PFSK-1 (cell line): ENCODE data around the gene ZNF597.

ENCODE experiments used
- FOXP2 ChIP-seq: optimal IDR thresholded peaks from 2 replicates; pipeline ENCODE3; 2011; ENCODE audit warnings: borderline replicate concordance, control low read depth, inconsistent platforms; ENCODE audit not compliant: insufficient read depth; ENCODE audit errors: extremely low read length, extremely low read depth
- POLR2AphosphoS5 ChIP-seq: IDR thresholded peaks from 2 replicates; pipeline ENCODE4 v1.6.1; 2012; ENCODE audit warnings: low read depth, mild to moderate bottlenecking, control low read depth, low read length, moderate library complexity
- SIN3A ChIP-seq: IDR thresholded peaks from 2 replicates; pipeline ENCODE4 v1.6.1; 2012; ENCODE audit warnings: mild to moderate bottlenecking, low read length, moderate library complexity, borderline replicate concordance; ENCODE audit not compliant: insufficient read depth
- TAF1 ChIP-seq: IDR thresholded peaks from 2 replicates; pipeline ENCODE4 v1.6.1; 2012; ENCODE audit warnings: low read length, control low read depth, borderline replicate concordance; ENCODE audit not compliant: insufficient read depth
- TF ChIP-seq, protein P1 (sequence below), 2 experiments: IDR thresholded peaks; 2 replicates each; pipeline versions ENCODE4 v1.6.1 to v1.8.0; 2011 to 2012; ENCODE audit warnings: low read depth in 2 of 2, low read length in 2 of 2, control low read depth in 1 of 2, inconsistent platforms in 1 of 2, mild to moderate bottlenecking in 1 of 2, moderate library complexity in 1 of 2; ENCODE audit not compliant: insufficient read depth in 1 of 2

Gene ZNF597

DNA sequence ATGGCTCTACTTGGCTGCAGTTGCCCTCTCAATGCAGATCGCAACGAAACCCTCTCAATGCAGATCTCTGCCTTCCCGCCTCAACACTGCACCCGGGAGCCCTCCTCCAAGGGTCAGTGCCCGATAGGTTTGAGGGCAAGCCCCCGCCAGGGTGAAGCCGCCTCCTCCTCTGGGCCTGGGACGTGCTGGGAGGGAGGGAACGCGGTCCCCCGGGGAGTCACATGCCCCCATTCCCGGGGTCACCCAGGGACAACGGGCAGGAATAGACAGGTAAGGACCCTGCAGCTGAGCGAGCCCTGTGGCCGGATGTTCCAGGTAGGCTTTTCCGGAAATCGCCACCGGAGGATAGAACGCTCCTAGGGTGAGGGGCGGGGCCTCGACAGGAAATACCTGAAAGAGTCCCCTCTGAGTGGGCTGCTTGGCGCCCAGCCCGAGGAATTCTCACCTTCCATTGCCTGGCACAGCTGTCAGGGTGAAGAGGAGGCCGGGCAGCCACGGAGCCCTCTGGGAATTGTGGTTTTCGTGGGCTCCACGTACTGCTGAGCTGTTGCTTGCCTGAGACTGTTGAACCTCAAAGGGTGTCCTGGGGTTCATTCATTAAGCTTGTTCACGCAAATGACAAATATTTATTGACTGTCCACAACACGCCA lies 29.4 kb downstream of the ZNF597 start:
- TF ChIP-seq SIN3A (no peak), TAF1 (no peak), POLR2AphosphoS5 (no peak), FOXP2 (no peak)
- TF ChIP-seq, protein P1, sequence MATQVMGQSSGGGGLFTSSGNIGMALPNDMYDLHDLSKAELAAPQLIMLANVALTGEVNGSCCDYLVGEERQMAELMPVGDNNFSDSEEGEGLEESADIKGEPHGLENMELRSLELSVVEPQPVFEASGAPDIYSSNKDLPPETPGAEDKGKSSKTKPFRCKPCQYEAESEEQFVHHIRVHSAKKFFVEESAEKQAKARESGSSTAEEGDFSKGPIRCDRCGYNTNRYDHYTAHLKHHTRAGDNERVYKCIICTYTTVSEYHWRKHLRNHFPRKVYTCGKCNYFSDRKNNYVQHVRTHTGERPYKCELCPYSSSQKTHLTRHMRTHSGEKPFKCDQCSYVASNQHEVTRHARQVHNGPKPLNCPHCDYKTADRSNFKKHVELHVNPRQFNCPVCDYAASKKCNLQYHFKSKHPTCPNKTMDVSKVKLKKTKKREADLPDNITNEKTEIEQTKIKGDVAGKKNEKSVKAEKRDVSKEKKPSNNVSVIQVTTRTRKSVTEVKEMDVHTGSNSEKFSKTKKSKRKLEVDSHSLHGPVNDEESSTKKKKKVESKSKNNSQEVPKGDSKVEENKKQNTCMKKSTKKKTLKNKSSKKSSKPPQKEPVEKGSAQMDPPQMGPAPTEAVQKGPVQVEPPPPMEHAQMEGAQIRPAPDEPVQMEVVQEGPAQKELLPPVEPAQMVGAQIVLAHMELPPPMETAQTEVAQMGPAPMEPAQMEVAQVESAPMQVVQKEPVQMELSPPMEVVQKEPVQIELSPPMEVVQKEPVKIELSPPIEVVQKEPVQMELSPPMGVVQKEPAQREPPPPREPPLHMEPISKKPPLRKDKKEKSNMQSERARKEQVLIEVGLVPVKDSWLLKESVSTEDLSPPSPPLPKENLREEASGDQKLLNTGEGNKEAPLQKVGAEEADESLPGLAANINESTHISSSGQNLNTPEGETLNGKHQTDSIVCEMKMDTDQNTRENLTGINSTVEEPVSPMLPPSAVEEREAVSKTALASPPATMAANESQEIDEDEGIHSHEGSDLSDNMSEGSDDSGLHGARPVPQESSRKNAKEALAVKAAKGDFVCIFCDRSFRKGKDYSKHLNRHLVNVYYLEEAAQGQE (IDR thresholded peaks at IDR 0.05; ENCODE audit: insufficient read depth in 1 of 2, low read depth in 2 of 2, low read length in 2 of 2): no peak

DNA sequence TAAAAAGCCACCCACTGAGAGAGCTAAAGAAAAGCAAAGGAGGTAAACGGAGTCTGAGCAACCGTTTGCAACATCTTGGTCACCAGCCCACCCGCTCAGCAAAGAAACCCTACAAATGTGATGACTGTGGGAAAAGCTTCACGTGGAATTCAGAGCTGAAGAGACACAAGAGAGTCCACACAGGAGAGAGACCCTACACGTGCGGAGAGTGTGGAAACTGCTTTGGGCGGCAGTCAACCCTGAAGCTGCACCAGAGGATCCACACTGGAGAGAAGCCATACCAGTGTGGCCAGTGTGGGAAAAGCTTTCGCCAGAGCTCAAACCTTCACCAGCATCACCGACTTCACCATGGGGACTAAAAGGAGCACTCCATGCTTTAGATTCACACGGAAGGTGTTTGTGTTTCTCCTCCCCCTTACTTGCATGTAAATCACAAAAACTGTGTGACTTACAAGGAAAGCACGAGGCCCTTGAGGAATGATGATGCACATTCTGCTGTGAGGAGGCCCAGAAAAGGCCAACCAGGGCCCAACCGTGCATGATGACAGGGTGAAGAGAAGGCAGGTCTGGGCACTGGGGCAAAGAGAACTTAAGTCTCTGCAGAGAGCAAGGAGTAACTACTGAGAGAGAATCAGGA lies 34.6 kb downstream of the ZNF597 start:
- TF ChIP-seq FOXP2 (no peak), POLR2AphosphoS5 (no peak), SIN3A (no peak), TAF1 (no peak)
- TF ChIP-seq, protein P1 (IDR thresholded peaks at IDR 0.05; ENCODE audit: insufficient read depth in 1 of 2, low read depth in 2 of 2, low read length in 2 of 2): no peak

DNA sequence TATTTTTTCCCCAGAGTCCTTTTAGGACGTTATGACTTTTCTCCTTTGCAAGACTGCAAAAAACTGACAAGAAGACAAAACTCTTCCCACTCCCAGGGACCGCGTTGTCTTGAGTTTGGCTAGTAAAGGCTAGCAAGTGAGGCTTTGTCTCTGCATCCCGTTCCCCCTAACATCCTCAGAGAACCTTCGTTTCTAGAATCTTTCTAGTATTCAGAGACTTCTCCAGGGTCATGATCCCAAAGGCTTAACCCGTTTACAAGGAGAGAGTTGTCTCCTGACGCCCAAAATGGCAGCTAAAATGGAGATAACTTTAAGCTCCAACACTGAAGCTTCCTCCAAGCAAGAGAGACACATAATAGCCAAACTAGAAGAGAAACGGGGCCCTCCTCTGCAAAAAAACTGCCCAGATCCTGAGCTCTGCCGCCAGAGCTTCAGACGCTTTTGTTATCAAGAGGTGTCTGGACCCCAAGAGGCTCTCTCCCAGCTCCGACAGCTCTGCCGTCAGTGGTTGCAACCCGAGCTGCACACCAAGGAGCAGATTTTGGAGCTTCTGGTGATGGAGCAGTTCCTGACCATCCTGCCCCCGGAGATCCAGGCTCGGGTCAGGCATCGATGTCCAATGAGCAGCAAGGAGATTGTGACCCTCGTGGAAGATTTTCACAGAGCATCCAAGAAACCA lies 41.4 kb downstream of the ZNF597 start:
- TF ChIP-seq, protein P1 (IDR thresholded peaks at IDR 0.05; ENCODE audit: insufficient read depth in 1 of 2, low read depth in 2 of 2, low read length in 2 of 2): no peak
- TF ChIP-seq POLR2AphosphoS5 (no peak), SIN3A (no peak), TAF1 (no peak), FOXP2 (no peak)

DNA sequence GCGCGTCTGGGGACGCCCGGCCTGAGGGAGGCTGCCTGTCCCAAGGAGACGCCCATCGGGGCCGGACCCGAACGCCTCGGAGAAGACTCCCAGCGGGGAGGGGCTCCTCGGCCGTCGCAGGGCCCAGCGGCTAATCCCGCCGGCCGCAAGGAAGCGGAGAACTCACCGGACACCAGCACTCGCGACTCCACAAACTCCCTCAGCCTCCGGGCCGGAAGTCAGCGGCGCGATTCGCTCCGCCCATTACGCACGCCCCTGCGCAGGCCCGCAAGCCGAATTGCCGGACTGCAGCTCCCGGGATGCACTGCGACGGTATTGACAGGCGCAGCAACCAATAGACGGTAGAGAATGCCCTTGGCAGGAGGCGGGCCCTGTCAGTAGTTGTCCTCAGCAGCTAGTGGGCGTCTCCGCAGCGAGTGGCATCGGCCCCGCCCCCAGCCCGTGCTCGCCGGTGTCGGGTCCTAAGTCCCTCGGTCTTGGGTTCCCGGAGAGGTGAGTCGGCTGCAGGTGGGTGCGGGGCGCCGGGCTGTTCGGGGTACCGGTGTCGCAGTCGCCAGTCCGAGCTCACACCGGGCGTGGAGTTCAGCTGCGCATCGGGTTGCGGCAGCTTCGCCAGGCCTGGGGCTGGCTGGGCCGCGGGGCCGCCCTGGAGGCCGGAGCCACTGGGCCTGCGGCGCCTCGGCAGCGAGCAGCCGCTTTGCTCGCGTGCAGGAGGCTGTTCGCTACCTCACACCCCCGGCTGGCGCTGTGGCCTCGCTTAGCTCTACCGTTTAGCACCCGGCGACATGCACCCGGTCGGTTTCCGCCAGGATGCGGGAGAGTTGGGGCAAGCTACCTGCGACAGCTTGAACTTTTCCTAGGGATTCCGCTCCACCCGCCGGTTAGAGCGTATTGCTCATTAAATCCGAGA lies 42.3 kb downstream of the ZNF597 start, which contains the start of the genes ZNF174 and ZSCAN32:
Gene ZNF174, plus strand, starts transcription at position 437 of the 910 bp plus-strand sequence. CDS start 790 bp downstream, outside the sequence.
Gene ZSCAN32, minus strand, starts transcription at position 226 of the 910 bp plus-strand sequence. CDS start 3,447 bp downstream, outside the sequence.
- TF ChIP-seq FOXP2 (peak; percentile 47), SIN3A (peak; percentile 45; the same call in 1 of the 2 replicates), TAF1 (peak; percentile 94; the same call in 1 of the 2 replicates), POLR2AphosphoS5 (peak; percentile 90)
- TF ChIP-seq, protein P1 (IDR thresholded peaks at IDR 0.05; ENCODE audit: insufficient read depth in 1 of 2, low read depth in 2 of 2, low read length in 2 of 2): 0 out of 4 replicates have a peak, but pooled peaks of 1 of the 2 experiments have one; percentile 6
